ENCODE measurements around the gene TLE3. TPM values are rescaled to one million over a fixed set of nuclear protein-coding genes. Genes with fewer than 3 reads are reported as not detected.

The TLE3 gene
- total and polyA plus RNA-seq, 10 donors, result 23.7 to 141 (median 104) TPM

- peaks cover 0 to 67% (median 26%) of the 10 kb centered on the region in 6 donors for H3K36me3 ChIP-seq
- H3K4me1 ChIP-seq, result peaks cover 31 to 98% (median 80%) of the 10 kb centered on the region in 6 donors
- no peak for TF ChIP-seq POLR2A (IDR thresholded peaks at IDR 0.05)
- no peak for TF ChIP-seq POLR2AphosphoS5 (IDR thresholded peaks at IDR 0.05)
- TF ChIP-seq CTCF (IDR thresholded peaks at IDR 0.05 in 8 of 11, conservative IDR thresholded peaks at IDR 0.05 in 3 of 11), result no peak
- WGBS, 5 donors, result 59 to 76% (median 60%) methylated on average over 3 of the region's 3 CpGs
- H3K9me3 ChIP-seq, result no peaks in the 10 kb centered on the region
- peaks cover 0 to 5% (median 0%) of the 10 kb centered on the region in 7 donors for H3K27me3 ChIP-seq (replicated peaks in 1 of 7)
- intact Hi-C loops (cut with DNase I; ENCODE audit: low total_unique reads), result loop anchor here (10.0 kb wide), 1 partner anchor 368 kb away; no protein-coding TSS in a partner anchor
- peak overlapping the region in 2 of 8 donors; percentile 24 to 53 for H3K27ac ChIP-seq
- DNase-seq, result peak; percentile 21
- H3K4me3 ChIP-seq, result peak overlapping the region in 1 of 8 donors; percentile 96
Observed at GRCh38 chr15:70093070-70093469, 4.6 kb downstream of the TLE3 start.

DNA sequence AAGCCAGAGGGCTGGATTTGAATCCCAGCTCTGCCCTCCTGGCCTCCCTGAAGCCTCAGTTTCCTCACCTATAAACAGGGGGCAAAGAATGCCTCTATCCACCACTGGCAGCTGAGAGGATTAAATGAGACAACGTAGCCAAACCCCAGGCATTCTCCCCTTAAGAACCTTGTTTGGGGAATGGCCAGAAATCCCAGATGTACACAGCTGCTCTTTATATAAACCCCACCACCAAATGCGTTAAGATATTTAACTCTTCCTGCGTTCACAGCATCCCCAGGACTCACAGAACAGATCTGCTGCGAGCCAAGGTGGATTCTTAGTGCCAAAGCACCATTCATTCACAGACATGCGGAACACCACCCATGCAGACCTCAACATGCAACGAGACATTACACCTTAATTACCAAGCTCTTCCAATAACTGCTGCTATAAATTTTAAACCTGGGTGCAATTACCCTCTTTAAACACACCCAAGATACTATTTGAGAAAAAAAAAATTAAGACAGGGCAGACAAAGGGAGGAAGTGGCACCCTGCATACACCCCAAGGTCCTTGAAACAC, 5.2 kb downstream of the TLE3 start:
- peaks cover 30 to 100% (median 83%) of the 10 kb centered on the region in 6 donors for H3K4me1 ChIP-seq

GRCh38 chr15:70091726-70092463, 5.8 kb downstream of the TLE3 start:
- peaks cover 0 to 79% (median 31%) of the 10 kb centered on the region in 6 donors for H3K36me3 ChIP-seq
- peaks cover 0 to 5% (median 0%) of the 10 kb centered on the region in 7 donors for H3K27me3 ChIP-seq (replicated peaks in 1 of 7)
- H3K9me3 ChIP-seq, result no peaks in the 10 kb centered on the region
- peak overlapping the region in 2 of 8 donors; percentile 4 to 25 for H3K27ac ChIP-seq
- DNase-seq, result peak; percentile 37
- peaks cover 35 to 100% (median 89%) of the 10 kb centered on the region in 6 donors for H3K4me1 ChIP-seq
- 67 to 79% (median 75%) methylated on average over 12 of the region's 12 CpGs for WGBS, 5 donors
- H3K4me3 ChIP-seq, result peak overlapping the region in 1 of 8 donors; percentile 96
- intact Hi-C loops (cut with DNase I; ENCODE audit: low total_unique reads), result loop anchor here (10.0 kb wide), 1 partner anchor 367 kb away; no protein-coding TSS in a partner anchor
- TF ChIP-seq POLR2AphosphoS5 (IDR thresholded peaks at IDR 0.05), result no peak
- TF ChIP-seq CTCF (IDR thresholded peaks at IDR 0.05 in 8 of 11, conservative IDR thresholded peaks at IDR 0.05 in 3 of 11), result no peak
- no peak for TF ChIP-seq POLR2A (IDR thresholded peaks at IDR 0.05)

More for the DNA sequence above, 5.2 kb downstream of the TLE3 start:
- peak overlapping the region in 2 of 8 donors; percentile 4 to 25 for H3K27ac ChIP-seq
- no peaks in the 10 kb centered on the region for H3K9me3 ChIP-seq
- intact Hi-C loops (cut with DNase I; ENCODE audit: low total_unique reads), result loop anchor here (10.0 kb wide), 1 partner anchor 368 kb away; no protein-coding TSS in a partner anchor
- H3K4me3 ChIP-seq, result peak overlapping the region in 1 of 8 donors; percentile 96
- peaks cover 0 to 5% (median 0%) of the 10 kb centered on the region in 7 donors for H3K27me3 ChIP-seq (replicated peaks in 1 of 7)
- no peak for DNase-seq
- WGBS, 5 donors, result 82 to 92% (median 90%) methylated on average over 6 of the region's 6 CpGs
- peaks cover 0 to 72% (median 28%) of the 10 kb centered on the region in 6 donors for H3K36me3 ChIP-seq
- TF ChIP-seq POLR2A (IDR thresholded peaks at IDR 0.05) (no peak), CTCF (IDR thresholded peaks at IDR 0.05 in 8 of 11, conservative IDR thresholded peaks at IDR 0.05 in 3 of 11) (no peak), POLR2AphosphoS5 (IDR thresholded peaks at IDR 0.05) (no peak)

Data from spleen (tissue), 11 donors.